Renal cortical epithelial cell (primary cell): Measurements from ENCODE around the gene FAM78B. TPM values are rescaled to one million over a fixed set of nuclear protein-coding genes. Genes with fewer than 3 reads are reported as not detected.

Source experiments
- DNase-seq: peaks from one replicate; pipeline ENCODE4 v3.0.0-alpha.2; 2011; ENCODE audit warnings: low read depth
- total RNA-seq: library from RNA; depleted of rRNA; stranded (reverse); fragments of >200 nt; gene quantifications from 2 replicates; pipeline ENCODE4 v1.2.3, GENCODE V29; 2014

FAM78B gene
- total RNA-seq, 1 donor from 2014 or later = 0.25 TPM

- no peak for DNase-seq
These were observed 1.7 kb downstream of the FAM78B start for GRCh38 chr1:166164995-166165660.

- DNase-seq = no peak
These were observed 2.2 kb downstream of the FAM78B start for GRCh38 chr1:166164646-166164994.

- DNase-seq = no peak
These were observed 7.1 kb downstream of the FAM78B start for GRCh38 chr1:166159656-166160055.

- no peak for DNase-seq
These were observed 10.1 kb downstream of the FAM78B start for GRCh38 chr1:166156674-166157073.

- no peak for DNase-seq
These were observed 11.7 kb downstream of the FAM78B start for GRCh38 chr1:166155108-166155507.

- DNase-seq = no peak
These were observed 13.1 kb downstream of the FAM78B start for GRCh38 chr1:166153525-166154314.

- no peak for DNase-seq
These were observed 13.8 kb downstream of the FAM78B start for GRCh38 chr1:166152978-166153377.

GRCh38 chr1:166151804-166152203, 15.0 kb downstream of the FAM78B start:
- DNase-seq = no peak

GRCh38 chr1:166145499-166145898, 21.3 kb downstream of the FAM78B start:
- peak; percentile 86 for DNase-seq

GRCh38 chr1:166141969-166142368, 24.8 kb downstream of the FAM78B start:
- no peak for DNase-seq

- DNase-seq = no peak
These were observed 26.6 kb downstream of the FAM78B start for GRCh38 chr1:166140251-166140650.

- DNase-seq = no peak
These were observed 27.1 kb downstream of the FAM78B start for GRCh38 chr1:166139735-166140134.

- no peak for DNase-seq
These were observed 30.0 kb downstream of the FAM78B start for GRCh38 chr1:166136699-166137401.

- no peak for DNase-seq
These were observed 30.6 kb downstream of the FAM78B start for GRCh38 chr1:166136222-166136621.

GRCh38 chr1:166133857-166134256, 32.9 kb downstream of the FAM78B start:
- DNase-seq = no peak

- peak; percentile 7 for DNase-seq
These were observed 33.4 kb downstream of the FAM78B start for GRCh38 chr1:166133276-166133841.

- no peak for DNase-seq
These were observed 34.3 kb downstream of the FAM78B start for GRCh38 chr1:166132496-166132895.

GRCh38 chr1:166129006-166129405, 37.8 kb downstream of the FAM78B start:
- DNase-seq = no peak

GRCh38 chr1:166128195-166128594, 38.6 kb downstream of the FAM78B start:
- DNase-seq = no peak

GRCh38 chr1:166127003-166127402, 39.8 kb downstream of the FAM78B start:
- DNase-seq = no peak

GRCh38 chr1:166122873-166123466, 43.8 kb downstream of the FAM78B start:
- DNase-seq = no peak

GRCh38 chr1:166121010-166121409, 45.8 kb downstream of the FAM78B start:
- DNase-seq = no peak
